Left cardiac atrium (tissue), 4 donors: ENCODE measurements around the gene TARBP1. TPM values are rescaled to one million over a fixed set of nuclear protein-coding genes. Genes with fewer than 3 reads are reported as not detected.

ENCODE experiments used
- ATAC-seq, 2 donors: fragments of 200-7000 bp; cut with Tn5 transposase; one replicate each; pipeline ENCODE4 v1.9.1; 2020; ENCODE audit warnings: mild to moderate bottlenecking in 2 of 2, moderate library complexity in 2 of 2
- DNase-seq: peaks from one replicate; pipeline ENCODE4 v3.0.0-alpha.2; 2020
- intact Hi-C, 2 donors: fragments of 100-400 bp; cut with DNase I; formaldehyde crosslinking; loops; one replicate each; pipeline versions ENCODE4 v1.14.1 to v1.15.1; 2022 to 2023
- total RNA-seq, 2 donors: library from RNA; stranded (reverse); fragmentation: NEBNext Ultra II Directional; extraction: Animal tissue kit (Norgen Biotek cat#: 25700); gene quantifications; one replicate each; pipeline ENCODE4 v1.2.1, GENCODE V29; 2021
- donor health status: DM: no; HTN: yes; CAD: no.
- donor health status: DM: no; HTN: yes; CAD: no; lungs with severe emphysema.
- donor health status: DM: yes; HTN: yes; CAD: no.
- donor health status: Dilated cardiomyopathy.

The TARBP1 gene
- total RNA-seq, 2 donors from 2014 or later: 9.6 to 10.1 TPM

GRCh38 chr1:234460652-234461051, 18.3 kb downstream of the TARBP1 start:
- intact Hi-C loops: no loop called here
- ATAC-seq: no peak
- DNase-seq: no peak

GRCh38 chr1:234458352-234459017, 20.5 kb downstream of the TARBP1 start:
- no peak for ATAC-seq
- DNase-seq: no peak
- intact Hi-C loops: no loop called here

DNA sequence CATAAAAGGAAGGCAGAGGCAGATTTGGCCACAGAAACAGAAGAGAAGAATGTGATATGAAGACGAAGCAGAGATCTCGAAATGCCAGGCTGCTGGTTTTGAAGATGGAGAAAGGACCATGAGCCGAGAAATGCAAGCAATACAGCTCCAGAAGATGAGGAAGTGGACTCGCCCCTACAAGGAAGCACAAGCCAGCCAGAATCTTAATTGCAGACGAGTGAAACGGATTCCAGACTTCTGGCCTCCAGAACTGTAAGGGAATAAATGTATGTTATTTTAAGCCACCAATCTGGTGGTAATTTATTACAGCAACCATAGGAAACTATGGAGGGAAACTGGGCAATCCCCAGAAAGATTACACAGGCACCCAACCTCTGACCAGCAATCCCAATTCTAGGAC, 24.1 kb downstream of the TARBP1 start:
- ATAC-seq (no peak), DNase-seq (no peak)
- intact Hi-C loops: no loop called here

DNA sequence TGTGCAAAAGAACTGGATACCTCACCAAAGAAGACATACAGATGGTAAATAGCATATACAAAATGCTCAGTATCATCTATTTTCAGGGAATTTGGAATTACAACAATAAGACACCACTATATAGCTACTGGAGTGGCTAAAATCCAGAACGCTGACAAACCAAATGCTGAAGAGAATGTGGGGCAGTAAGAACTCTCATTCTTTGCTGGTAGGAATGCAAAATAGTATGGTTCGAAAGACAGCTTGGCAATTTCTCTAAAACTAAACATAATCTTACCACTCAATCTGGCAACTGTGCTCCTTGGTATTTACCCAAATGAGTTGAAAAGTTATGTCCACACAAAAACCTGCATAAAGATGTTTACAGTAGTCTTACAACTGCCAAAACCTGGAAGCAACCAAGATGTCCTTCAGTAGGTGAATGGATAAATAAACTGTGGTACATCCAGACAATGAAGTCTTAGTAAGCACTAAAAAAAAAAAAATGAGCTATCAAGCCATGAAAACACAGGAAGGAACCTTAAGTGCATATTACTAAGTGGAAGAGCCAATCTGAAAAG, 26.5 kb downstream of the TARBP1 start:
- ATAC-seq (no peak), DNase-seq (no peak)
- intact Hi-C loops: no loop called here

DNA sequence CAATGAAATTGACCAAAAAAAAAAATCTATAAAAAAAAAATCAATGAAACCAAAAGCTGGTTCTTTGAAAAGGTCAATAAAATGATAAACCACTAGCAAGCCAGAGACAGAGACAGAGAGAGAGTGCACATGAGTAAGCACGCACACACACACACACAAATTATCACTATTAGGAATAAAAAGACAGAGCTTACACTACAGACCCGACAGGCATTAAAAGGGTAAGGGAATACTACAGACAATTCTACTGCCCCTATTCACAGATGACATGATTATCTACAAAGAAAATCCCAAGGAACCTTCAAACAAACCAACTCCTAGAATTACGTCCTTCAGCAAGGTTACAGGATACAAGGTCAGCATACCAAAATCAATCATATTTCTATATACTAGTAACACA, 38.6 kb downstream of the TARBP1 start:
- DNase-seq (no peak), ATAC-seq (no peak)
- intact Hi-C loops: no loop called here

GRCh38 chr1:234438579-234438978, 40.4 kb downstream of the TARBP1 start:
- DNase-seq (no peak), ATAC-seq (no peak)
- intact Hi-C loops: no loop called here

GRCh38 chr1:234437423-234438171, 41.4 kb downstream of the TARBP1 start:
- ATAC-seq (peak in 1 of 2 donors; percentile 31), DNase-seq (no peak)
- intact Hi-C loops: no loop called here

DNA sequence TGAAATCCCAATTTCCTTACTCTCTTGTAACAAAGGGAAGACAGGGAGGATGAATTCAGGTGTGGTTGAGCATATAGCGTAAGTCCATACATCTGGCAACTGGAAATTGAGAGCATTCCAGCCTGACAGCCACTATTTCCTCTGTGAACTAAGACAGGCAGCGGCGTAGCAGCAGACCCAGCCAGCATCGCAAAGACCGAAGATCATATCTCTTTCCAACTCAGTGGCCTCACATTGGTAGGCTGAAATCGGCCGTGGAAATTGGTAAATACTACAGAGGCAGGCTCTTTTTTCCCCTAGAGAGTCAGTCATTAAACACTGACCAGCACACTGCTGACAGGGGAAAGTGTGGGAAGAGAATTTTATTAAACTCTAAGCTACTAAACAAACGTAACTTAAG, 43.4 kb downstream of the TARBP1 start:
- intact Hi-C loops: no loop called here

DNA sequence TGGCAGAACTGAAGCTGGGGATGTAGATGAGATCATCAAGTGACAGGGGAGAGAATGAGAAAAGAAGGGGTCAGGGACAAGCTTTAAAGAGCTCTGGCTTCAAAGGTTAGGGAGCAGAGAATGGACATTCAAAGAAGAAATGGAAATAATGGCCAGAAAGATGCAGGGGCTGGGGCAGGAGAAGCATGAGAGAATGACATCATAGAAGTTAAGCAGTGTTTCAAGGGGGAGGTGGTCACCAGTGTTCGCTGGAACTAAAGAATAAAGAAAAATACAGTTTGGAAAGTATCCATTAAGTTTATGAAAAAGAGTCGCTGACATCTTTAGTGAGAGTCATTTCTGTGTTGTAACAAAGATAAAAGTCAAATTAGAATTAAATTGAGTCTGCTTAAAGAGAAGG, 44.3 kb downstream of the TARBP1 start:
- ATAC-seq (no peak), DNase-seq (no peak)
- intact Hi-C loops: no loop called here

More for the DNA sequence above, 43.4 kb downstream of the TARBP1 start:
- DNase-seq (no peak), ATAC-seq (no peak)

DNA sequence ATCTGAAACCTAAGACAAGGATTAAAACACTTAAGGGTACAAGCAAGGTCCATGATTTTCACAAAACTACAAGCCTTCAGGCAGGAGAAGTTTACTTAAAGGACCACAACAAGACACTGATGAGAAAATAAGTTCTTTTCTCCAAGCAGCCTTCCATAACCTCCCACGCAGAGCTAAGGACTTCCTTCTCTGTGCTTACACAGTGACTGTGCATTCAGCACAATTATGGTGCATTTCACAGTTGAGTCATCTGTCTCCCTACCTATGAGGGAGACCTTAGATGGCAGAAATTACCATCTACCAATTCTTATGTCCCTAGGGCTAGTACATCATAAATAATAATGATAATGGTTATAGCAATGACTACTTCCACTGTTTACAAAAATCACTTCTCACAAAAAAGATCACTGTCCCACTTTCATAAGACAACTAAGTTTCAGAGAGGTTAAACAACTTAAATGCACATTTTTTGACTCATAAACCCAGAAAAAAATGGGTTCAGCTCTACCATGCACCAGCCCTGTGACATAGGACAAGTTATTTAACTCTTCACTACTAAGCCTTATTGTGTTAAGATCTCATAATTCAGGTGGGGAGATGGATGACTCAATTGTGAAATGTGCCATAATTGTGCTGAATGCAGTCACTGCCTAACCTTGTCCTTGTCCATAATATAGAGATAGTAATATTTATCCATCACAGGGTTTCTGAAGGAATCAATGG, 45.3 kb downstream of the TARBP1 start:
- no peak for ATAC-seq
- intact Hi-C loops: no loop called here
- no peak for DNase-seq

GRCh38 chr1:234431255-234431654, 47.7 kb downstream of the TARBP1 start:
- intact Hi-C loops: no loop called here
- no peak for ATAC-seq
- no peak for DNase-seq

DNA sequence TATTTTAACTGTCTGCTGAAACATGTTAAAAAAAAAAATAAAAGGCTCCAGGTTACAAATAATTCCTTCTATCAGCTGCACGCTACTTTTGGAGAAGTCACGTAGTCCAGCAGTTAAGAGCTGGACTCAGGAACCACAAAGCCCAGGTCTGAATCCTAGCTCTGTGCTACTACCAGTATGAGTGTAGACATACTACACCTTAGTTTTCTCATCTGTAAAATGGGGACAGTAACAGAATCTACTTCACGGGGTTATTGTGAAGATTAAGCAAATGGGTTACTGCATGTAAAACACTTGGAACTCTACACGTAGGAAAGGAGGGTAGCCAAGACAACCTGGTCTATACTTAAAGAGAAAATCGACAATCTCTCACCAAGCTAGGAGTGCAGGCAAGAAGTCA, 48.3 kb downstream of the TARBP1 start:
- ATAC-seq: no peak
- no peak for DNase-seq
- intact Hi-C loops: no loop called here

DNA sequence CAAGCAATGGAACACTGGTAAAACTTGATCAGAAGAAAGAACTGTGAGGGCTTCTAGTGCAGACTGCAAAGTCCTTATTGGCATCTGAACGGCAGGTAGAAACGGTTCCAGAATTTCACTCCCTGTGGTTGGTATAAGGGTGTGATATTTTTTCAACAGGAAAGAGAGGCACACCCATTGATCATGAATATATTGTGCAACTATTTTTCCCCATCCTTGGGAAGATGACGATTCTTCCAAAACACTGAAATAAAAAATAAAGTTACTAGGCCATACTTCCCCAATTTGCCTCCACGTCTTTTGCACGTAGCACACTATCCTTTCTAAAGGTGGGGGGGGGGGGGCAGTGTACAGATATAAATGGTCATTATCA, 49.6 kb downstream of the TARBP1 start:
- intact Hi-C loops: no loop called here
- ATAC-seq (peak in 1 of 2 donors; percentile 44), DNase-seq (no peak)

DNA sequence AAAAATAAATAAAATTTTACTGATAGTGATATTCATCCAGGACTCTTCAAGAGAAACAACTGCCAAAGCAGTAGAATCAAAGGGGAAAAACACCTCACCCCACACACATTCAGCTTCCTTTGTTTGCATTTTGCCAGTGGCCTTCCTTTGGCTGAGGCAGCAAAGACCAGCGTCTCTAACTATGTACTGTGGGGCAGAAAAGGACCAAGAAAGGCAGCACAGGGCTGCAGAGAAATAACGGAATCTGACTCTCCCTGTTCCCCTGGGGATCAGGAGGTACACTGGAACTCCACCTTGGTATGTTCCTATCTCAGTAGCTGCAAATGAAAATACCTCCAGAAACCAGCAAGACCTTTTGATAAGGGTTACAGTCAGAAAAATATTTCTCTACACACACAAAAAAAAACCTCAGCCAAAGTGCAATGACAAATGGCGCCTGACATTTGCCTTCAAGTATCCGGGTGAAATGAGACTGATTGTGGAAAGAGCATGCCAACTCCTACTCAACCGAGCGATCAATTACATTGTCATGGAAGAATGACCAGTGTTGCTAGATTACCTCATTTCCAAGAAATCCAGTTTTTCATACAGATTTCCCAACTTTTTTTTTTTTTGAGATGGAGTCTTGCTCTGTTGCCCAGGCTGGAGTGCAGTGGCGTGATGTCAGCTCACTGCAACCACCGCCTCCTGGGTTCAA, 50.9 kb downstream of the TARBP1 start:
- no peak for DNase-seq
- intact Hi-C loops: no loop called here
- ATAC-seq: no peak

DNA sequence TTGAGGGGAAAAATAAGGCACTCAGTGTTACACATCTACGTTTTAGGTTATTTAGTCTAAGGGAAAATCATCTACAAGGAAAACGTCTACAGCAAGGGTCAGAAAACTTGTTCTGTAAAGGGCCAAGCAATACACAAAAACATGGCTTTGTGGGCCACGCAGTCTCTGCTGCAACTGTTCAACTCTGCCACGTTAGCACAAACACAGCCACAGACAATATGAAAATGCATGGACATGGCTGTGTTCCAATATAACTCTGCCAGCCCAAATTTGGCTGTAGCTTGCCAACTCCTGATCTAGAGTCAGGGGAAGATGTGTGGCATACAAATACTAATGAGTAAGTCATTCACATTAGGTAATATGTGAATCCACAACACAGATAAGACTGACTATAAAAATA, 65.0 kb downstream of the TARBP1 start:
- no peak for ATAC-seq
- intact Hi-C loops: no loop called here
- DNase-seq: no peak

GRCh38 chr1:234413485-234413884, 65.5 kb downstream of the TARBP1 start:
- ATAC-seq (no peak), DNase-seq (no peak)
- intact Hi-C loops: no loop called here

DNA sequence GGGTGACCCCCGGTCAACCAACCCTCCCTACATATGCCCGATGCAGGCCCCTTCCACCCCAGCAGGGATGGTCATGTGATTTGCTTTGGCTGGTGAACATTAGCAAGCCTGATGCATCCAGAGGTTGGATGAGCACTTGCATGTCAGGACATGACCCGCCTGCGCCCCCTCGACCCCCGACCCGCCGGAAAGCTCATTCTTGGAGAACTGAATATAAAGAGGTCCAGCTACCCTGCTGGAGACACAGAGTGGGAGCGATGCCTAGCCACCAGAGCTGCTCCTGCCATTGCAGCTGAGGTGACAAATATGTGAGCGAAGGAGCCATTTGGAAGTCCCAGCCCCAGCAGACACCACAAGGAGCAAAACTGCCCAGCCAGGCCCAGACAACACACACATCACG, 66.1 kb downstream of the TARBP1 start:
- DNase-seq: no peak
- no peak for ATAC-seq
- intact Hi-C loops: no loop called here

- ATAC-seq (no peak), DNase-seq (no peak)
- intact Hi-C loops: no loop called here
Measured at GRCh38 chr1:234409328-234409727, 69.7 kb downstream of the TARBP1 start.

DNA sequence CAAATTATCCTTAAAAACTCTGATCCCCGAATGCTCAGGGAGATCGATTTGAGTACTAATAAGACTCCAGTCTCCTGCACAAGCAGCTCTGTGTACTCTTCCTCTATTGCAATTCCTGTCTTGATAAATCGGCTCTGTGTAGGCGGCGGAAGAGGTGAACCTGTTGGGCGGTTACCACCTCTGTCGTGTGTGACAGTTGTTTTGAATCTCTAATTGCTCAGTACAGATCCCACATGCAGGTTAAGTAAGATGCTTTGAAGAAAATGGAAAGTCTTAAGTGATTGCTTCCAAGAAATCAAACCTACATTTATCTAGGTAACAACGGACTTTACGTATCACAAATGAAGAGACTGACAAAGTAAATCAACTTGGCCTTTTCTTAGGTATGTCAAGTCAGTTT, 70.2 kb downstream of the TARBP1 start:
- intact Hi-C loops: no loop called here
- DNase-seq (no peak), ATAC-seq (no peak)

- intact Hi-C loops: no loop called here
- DNase-seq (no peak), ATAC-seq (no peak)
Measured at GRCh38 chr1:234406871-234407270, 72.1 kb downstream of the TARBP1 start.
